IPS-NIHi11 (cell line): ENCODE measurements around the gene ITIH3.
"Not testable (repeated sequence)": the region's sequence is repeated elsewhere in the genome, so short reads cannot be mapped to it uniquely, and the experiment has no call there.

ENCODE experiments used
- DNase-seq: peaks from one replicate; pipeline ENCODE4 v3.0.0; 2012; ENCODE audit warnings: mixed read lengths, low spot score

The ITIH3 gene, protein sequence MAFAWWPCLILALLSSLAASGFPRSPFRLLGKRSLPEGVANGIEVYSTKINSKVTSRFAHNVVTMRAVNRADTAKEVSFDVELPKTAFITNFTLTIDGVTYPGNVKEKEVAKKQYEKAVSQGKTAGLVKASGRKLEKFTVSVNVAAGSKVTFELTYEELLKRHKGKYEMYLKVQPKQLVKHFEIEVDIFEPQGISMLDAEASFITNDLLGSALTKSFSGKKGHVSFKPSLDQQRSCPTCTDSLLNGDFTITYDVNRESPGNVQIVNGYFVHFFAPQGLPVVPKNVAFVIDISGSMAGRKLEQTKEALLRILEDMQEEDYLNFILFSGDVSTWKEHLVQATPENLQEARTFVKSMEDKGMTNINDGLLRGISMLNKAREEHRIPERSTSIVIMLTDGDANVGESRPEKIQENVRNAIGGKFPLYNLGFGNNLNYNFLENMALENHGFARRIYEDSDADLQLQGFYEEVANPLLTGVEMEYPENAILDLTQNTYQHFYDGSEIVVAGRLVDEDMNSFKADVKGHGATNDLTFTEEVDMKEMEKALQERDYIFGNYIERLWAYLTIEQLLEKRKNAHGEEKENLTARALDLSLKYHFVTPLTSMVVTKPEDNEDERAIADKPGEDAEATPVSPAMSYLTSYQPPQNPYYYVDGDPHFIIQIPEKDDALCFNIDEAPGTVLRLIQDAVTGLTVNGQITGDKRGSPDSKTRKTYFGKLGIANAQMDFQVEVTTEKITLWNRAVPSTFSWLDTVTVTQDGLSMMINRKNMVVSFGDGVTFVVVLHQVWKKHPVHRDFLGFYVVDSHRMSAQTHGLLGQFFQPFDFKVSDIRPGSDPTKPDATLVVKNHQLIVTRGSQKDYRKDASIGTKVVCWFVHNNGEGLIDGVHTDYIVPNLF

DNA sequence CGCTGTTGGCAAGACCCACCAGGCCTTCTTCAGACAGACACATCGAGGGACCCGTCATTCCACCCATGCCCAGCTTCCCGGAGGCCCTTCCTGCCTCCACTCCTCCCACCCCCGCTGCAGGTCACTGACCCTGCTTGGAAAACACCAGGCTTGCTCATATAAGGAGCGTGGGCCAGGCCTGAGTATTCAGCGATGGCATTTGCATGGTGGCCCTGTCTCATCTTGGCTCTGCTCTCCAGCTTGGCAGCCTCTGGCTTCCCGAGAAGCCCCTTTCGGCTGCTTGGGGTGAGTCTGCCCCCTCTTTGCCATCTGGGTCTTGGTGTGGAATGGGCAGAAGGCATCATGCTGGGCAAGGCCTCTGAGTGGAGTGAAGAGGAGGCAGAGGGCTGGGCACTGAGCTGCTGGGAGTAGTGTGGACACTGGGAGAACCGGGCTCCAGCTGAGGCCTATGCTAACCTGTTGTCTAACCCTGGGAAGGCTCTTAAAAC lies at the start of gene ITIH3:
TSS of gene ITIH3 (plus strand) at position 185 of the 488 bp plus-strand sequence. CDS start at position 193, 8 bp downstream.
- no peak for DNase-seq

DNA sequence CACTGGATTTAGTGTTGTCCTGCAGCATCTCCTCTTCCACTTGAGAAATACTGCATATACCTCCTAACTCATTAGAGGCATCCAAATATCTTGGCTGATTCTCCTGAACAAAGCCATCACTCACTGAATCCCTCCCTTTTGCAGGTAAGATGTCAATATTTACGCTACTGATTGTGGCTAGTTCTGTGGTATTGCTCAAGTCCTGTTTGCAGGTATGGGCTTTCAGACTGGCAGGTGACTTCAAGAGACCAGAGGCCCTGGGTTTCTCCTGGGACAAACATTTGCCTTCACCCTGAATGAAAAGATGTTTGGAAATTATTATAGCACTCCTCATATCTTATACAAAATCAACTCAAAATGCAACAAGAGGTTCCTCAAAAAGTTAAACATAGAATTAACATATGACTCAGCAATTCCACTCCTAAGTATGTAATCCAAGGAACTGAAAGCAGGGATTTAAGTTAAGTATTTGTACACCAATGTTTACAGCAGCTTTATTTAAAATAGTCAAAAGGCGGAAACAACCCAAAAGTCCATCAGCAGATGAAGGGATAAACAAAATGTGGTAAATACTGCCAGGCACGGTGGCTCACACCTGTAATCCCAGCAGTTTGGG lies 42.4 kb upstream of the ITIH3 start:
- no peak for DNase-seq

DNA sequence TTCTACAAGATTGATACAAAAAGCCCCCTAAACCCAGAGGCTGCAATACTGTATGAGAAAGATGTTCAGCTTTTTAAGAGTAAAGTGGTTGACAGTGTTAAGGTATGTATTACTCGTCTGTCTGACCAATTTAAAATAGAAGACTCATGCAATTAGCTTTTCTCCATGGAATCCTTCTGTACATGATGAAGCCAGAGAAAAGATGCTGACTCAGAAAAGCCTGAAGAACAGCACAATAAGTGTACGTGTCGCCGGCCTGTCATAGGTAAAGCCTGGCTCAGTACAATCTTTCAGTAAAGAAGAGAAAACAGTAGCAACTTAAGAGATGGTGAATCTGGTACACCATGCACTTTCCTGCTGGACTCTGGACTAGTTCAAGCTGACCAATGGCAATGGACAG lies 40.2 kb upstream of the ITIH3 start:
- DNase-seq, result no peak

DNA sequence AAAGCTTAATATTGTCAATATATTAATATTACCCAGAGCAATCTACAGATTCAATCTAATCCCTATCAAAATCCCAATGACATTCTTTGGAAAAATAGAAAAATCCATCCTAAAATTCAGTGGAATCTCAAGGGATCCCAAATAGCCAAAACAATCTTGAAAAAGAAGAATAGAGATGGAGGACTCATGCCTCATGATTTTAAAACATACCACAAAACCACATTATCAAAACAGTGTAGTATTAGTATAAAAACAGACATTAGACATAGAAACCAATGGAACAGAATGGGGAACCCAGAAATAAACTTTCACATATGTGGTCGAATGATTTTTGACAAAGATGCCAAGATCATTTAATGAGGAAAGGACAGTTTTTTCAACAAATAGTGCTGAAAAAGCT lies 38.5 kb upstream of the ITIH3 start:
- DNase-seq, result no peak

DNA sequence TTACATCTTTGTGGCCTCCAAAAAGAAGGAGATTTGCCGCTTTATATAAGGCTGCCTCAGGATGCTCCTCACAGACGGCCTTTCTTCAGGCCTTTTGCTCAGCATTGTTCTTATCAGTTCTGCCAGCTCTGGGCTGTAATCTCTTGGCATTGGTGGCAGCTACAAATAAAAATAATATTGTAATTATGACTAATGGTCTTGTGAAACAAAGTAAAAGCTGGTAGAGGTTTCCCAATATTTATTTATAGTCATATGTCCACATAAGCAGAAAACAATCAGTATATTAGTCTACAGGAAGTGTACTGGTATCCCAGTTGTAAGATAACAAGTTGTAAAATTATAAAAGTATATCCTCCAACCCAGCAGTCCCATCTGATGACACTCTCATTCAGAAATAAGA lies 31.1 kb upstream of the ITIH3 start:
- DNase-seq, result no peak

DNA sequence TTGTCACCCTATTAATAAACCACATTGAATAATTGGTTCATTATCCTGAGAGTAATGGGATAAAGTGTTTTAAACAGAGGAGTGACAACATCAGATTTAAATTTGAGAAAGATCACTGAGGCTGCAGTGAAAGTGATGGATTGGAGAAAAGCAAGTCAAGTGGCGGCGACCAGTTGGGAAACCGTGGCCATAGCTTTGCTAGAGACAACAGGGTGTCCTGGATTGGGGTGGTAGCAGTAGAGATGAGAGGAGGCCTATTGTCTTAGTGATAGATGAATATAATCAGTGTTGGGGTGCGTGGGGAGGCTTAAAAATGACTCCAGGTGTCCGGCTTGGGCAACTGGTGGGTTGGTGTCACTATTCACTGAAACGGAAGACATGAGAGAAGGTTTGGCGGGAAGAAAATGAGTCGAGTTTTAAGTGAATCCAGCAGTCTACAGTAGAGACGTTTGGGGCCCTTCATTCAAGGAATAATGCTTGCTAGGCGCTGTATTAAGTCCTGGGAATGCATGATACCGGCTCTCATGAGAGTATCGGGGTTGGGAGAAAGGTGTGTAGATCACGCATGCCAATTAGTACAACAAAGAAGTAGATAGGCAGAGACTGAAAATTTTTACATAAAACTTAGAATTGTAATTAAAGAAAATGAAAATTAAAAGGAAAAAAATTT lies 24.7 kb upstream of the ITIH3 start:
- DNase-seq, result no peak

DNA sequence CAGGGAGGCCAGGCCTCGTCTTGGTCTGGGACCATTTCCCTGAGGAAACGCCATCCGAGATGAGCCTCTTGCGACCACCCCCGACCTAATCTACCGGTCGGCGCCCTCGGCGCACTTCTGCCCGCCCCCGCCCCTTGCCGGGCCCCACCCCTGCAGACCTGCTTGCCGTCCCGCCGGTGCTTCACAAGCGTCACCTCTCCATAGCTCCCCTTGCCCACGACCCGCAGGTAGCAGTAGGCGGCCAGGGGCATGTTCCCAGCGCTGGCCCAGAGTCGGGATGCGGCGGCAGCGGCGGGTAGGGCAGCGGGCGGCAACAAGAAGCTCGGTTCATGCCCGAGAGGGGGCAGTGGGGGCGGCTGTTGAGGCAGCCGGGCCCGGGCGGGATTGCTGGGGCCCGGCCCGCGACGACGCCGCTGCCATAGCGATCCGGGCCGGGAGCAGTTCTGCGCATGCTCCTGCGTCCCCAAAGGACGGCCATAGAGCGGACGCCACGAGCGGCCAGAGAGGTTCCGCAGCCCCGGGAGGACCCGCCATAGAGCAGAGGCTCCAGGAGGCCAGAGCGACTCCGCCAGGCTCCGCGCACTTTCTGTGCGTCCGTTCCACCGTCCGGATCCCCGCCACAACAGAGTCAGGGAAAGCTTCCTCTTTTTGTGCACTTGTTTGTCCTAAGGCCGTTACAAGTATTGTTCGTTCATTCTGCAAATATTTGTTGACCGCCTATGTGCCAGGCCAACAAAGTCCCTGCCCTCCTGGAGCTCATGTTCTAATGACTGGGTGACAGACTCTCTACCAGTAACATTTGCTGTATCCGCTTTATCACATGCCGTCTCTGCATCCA lies 23.9 kb upstream of the ITIH3 start, which contains the start of gene NEK4:
TSS of gene NEK4 (minus strand) at position 445 of the 838 bp plus-strand sequence. CDS start at position 251, 194 bp downstream.
- peak; percentile 98 for DNase-seq

DNA sequence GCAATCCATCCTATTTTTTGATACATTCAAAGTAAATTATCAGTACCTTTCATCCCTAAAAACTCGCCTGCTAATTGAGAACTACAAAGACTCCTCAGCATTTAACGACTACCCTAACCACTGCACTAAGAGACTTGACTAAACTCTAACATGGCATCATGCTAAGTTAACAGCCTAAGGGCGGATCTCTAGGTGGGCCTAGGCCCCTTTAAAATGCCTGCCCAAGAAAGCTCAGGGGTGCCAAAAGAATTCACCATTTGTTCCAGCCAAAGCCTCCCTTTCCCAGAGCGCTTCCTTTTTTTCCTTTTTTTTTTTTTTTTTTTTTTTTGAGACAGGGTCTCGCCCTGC lies 23.3 kb upstream of the ITIH3 start:
- DNase-seq, result no peak

DNA sequence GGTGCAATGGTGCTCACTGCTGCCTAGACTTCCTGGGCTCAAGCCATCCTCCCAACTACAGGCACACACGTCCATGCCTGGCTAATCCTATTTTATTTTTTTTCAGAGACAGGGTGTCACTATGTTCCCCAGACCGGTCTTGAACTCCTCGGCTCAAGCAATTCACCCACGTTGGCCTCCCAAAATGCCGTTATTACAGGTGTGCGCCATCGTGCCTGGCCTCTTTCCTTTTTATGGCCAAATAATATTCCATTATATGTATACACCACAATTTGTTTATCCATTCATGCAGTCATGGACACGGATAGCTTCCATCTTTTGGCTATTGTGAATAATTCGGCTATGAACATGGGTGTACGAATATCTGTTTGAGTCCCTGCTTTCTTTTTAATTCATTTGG lies 22.9 kb upstream of the ITIH3 start:
- no peak for DNase-seq

DNA sequence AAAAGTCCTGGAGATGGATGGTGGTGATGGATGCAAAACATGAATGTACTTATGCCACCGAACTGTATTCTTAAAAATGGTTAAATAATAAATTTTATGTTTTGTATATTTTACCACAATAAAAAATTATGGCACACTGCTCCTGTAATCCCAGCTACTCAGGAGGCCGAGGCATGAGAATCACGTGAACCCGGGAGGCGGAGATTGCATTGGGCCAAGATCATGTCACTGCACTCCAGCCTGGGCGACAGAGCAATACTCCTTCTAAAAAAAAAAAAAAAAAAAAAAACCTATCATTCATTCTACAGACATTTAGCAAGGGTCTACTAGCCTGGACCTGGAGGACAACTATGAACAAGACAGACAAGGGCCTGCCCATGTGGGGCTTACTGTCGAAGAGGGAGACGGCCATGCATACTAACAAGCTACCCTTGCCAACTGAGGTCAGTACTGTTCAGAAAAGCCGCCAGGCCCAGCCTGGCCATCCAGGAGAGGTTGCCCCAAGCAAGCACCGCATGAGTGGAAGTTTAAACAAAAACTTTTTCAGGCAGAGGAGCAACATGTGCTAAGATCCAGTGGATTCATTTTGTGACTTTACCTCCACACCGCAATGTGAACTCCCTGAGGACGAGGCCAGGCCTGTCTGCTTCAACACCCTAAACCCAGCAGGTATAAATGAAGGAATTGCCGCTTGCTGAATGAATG lies 21.1 kb upstream of the ITIH3 start:
- no peak for DNase-seq

DNA sequence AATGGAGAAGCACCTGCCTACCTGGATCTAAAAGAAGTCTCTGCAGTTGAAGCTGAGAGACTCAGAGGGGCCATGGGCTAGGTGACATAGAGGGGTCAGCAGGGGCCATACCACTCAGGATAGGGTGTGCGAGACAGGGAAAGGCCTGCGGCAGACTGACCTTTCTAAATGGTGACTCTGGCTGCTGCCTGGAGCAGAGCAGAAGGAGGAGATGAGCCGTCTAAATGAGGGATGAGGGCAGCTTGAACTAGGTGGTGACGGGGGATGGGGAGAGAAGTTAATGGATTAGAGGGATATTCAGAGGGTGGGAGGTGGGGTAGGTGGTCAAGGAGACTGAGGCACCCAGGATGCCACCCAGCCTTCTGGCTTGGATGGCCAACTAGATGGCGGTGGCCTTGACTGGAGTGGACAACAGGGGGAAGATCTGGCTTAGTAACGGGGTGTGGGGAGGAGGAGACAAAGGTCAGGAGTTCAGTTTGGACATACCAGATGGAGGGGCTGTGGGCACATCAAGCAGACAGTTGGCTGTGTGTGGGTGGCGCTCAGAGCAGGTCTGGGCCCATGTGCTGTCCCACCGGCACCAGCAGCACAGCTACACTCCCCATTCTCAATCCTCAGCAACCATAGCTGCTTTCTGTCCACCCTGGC lies 20.4 kb upstream of the ITIH3 start:
- no peak for DNase-seq

DNA sequence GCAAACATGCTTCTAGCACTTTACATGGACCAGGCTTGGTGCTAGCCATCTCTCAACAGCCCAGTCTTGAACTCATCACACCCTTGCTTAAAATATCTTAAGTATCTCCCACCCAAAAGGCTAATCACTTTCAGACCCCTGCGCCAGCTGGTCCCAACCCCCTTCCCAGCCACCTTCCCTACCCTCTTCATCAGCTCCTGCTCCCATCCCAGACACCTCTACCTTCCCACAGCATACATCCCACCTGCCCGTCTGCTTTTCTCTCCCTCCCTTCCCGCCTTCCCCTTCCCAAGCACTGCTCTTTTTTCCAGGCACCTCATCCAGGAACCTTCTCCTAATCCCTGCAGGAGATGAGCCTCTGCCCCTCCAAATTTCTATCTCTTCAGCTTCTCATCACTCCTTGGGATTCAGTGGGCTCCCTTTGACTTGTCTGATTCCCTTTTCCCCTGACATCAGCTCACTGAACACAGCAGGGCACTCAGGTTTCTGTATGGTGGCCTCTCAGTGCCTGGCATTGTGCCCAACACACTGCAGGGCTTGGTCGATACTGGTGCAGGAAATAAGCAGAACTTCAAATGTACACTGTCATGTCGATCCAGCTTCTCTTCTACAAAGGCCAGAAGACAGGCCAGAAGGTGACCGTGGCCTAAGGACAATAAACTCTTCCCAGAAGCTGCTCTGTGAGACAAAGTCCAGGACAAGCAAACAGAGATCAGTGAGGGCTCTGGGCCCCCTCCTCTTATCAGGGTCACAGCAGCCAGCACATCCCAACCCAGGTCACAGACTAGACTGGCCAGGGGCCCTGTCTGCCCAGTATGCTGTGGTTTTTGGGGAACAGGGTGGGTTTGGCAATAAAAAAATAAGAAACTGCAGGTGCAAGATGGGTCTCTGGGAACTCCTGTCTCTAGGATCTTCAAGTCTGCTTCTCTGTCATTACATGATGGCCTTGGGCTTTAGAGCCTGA lies 19.4 kb upstream of the ITIH3 start:
- no peak for DNase-seq

DNA sequence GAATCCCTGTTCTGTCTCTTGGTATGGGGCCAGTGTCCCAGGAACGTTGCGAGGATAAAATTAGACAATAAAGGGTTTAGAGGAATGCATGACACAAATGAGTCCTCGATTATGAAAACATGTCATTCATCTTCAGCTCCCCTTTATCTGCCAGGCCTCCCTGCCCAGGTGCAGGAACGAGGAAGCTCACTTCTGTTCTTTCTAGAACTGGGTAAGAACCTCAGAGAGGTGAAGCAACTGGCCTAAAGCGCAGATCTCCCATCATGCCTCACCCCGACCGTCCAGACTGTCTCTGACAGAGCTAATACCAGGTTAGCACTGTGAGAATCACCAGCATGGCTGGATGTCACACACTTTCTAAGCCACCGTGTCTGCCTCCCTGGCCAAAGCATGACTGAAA lies 18.7 kb upstream of the ITIH3 start:
- no peak for DNase-seq

DNA sequence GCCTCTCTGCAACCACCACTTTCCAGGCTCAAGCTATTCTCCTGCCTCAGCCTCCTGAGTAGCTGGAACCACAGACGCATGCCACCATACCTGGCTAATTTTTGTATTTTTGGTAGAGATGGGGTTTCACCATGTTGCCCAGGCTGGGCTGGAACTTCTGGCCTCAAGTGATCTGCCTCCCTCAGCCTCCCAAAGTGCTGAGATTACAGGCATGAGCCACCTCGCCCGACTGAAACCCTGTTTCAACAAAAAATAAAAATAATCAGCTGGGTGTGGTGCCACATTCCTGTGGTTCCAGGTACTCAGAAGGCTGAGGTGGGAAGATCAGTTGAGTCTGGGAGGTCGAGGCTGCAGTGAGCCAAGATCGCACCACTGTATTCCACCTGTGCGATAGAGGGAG lies 18.1 kb upstream of the ITIH3 start:
- not testable (repeated sequence) for DNase-seq

DNA sequence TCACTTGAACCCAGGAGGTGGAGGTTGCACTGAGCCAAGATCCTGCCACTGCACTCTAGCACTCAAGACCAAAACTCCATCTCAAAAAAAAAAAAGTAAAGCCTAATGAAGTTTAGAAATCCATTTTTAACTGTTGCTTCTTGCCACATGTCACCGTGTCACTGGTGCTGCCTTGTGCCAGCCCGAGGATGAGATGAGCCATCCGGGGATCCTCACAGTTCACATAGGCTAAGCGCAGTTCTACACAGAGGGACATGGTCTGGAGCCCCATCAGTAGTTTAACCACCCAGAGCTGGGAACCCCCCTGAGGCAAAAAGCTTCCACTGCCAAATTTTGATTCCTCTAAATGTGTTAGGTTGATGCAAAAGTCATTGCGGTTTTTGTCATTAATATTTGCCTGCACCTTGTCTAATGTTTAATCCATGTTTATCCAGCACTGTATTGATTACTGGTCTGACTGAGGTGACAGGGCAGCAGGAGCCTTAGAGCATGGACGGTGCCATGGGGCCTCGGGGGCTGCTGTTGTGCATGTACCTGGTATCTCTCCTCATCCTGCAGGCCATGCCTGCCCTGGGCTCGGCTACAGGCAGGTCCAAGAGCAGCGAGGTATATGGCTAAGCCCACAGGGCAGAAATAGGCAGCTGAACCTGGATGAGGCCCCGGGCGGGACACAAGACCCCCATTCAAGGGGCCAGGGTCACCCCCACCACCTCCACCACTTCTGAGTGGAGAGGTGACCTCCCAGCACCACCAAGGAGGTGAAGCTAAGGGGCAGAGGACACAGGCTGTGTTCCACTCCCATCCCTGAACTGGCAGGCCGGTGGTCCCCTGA lies 17.3 kb upstream of the ITIH3 start, which contains the start of gene ITIH1:
TSS of gene ITIH1 (plus strand) at position 473 of the 832 bp plus-strand sequence. CDS start at position 490, 17 bp downstream.
- no peak for DNase-seq

DNA sequence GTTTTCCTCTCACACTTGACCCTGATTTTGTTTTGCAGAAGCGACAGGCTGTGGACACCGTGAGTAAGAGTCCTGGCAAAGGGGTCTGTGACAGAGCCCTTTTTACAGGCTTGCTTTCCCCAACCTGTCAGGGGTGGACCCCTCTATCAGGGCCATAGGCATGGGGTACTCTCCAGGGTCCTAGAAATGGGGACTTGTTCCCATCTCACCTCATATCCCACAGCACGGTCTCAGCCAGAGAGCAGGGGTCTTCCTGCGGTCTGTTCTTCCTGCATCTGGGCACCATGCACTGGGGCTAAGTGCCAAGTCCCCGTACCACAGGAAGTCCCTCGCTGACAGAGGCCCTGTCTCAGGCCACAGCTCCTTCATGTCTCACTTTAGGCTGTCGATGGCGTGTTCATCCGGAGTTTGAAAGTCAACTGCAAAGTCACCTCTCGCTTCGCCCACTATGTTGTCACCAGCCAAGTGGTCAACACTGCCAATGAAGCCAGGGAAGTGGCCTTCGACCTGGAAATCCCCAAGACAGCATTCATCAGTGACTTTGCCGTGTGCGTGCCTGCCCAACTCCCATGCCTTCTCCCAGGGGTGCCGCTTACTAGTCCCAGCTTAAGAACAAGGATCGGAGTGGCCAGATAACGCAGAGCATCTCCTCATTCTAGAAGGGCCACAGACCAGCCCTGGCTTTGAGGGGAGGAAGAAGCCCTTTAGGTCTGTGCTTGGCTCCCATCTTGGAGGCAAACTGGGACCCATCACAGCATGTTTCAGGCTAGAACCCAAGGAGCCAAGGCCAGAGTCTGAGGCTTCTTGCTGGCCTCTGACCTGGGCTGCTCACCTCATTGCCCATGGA lies 16.4 kb upstream of the ITIH3 start:
- DNase-seq, result no peak
